Trophoblast cell (in vitro differentiated cells and primary cell): ENCODE results near the gene TUBA4A.

Experiments
- DNase-seq, 2 donors: peaks; one replicate each; pipeline ENCODE4 v3.0.0-alpha.2; 2016
- H2AFZ ChIP-seq: 2 replicates; pipeline ENCODE4 v1.6.1; 2013; ENCODE audit warnings: low read length, moderate library complexity, mild to moderate bottlenecking; ENCODE audit not compliant: insufficient read depth, poor library complexity
- H2AK5ac ChIP-seq: 2 replicates; pipeline ENCODE4 v1.6.1; 2013; ENCODE audit warnings: mild to moderate bottlenecking, low read length
- H2BK120ac ChIP-seq: 2 replicates; pipeline ENCODE4 v1.6.1; 2013; ENCODE audit warnings: low read length, mild to moderate bottlenecking, moderate library complexity; ENCODE audit not compliant: insufficient read depth, poor library complexity
- H2BK12ac ChIP-seq: 2 replicates; pipeline ENCODE4 v1.6.1; 2013; ENCODE audit warnings: mild to moderate bottlenecking, low read length, moderate library complexity
- H2BK5ac ChIP-seq: 2 replicates; pipeline ENCODE4 v1.6.1; 2013; ENCODE audit warnings: low read length, low read depth, moderate library complexity, mild to moderate bottlenecking; ENCODE audit not compliant: poor library complexity
- H3K14ac ChIP-seq: 2 replicates; pipeline ENCODE4 v1.6.1; 2013; ENCODE audit warnings: mild to moderate bottlenecking, low read length
- H3K18ac ChIP-seq: 2 replicates; pipeline ENCODE4 v1.6.1; 2013; ENCODE audit warnings: mild to moderate bottlenecking, low read length
- H3K23ac ChIP-seq: 2 replicates; pipeline ENCODE4 v1.6.1; 2013; ENCODE audit warnings: low read length
- H3K27ac ChIP-seq: 2 replicates; pipeline ENCODE4 v1.5.1; 2013; ENCODE audit warnings: low read depth, mild to moderate bottlenecking, inconsistent platforms, low read length, moderate library complexity
- H3K27me3 ChIP-seq: 2 replicates; pipeline ENCODE4 v1.6.1; 2013; ENCODE audit warnings: inconsistent platforms, mild to moderate bottlenecking, low read length, moderate library complexity; ENCODE audit not compliant: insufficient read depth
- H3K36me3 ChIP-seq, 2 experiments: 1 replicate in 1 of 2; 2 replicates in 1 of 2; pipeline ENCODE4 v1.6.1; 2013; ENCODE audit warnings: low read length in 2 of 2, mild to moderate bottlenecking in 2 of 2, moderate library complexity in 1 of 2; ENCODE audit not compliant: insufficient read depth in 2 of 2, control insufficient read depth in 1 of 2
- H3K4ac ChIP-seq: 2 replicates; pipeline ENCODE4 v1.6.1; 2013; ENCODE audit warnings: low read depth, mild to moderate bottlenecking, low read length, moderate library complexity
- H3K4me1 ChIP-seq, 2 experiments: 1 replicate in 1 of 2; 2 replicates in 1 of 2; pipeline ENCODE4 v1.6.1; 2013; ENCODE audit warnings: low read length in 2 of 2, mild to moderate bottlenecking in 2 of 2, moderate library complexity in 1 of 2; ENCODE audit not compliant: insufficient read depth in 2 of 2, control insufficient read depth in 1 of 2
- H3K4me2 ChIP-seq: 2 replicates; pipeline ENCODE4 v1.6.1; 2013; ENCODE audit warnings: inconsistent platforms, mild to moderate bottlenecking, low read length, moderate library complexity
- H3K4me3 ChIP-seq: 2 replicates; pipeline ENCODE4 v1.5.1; 2013; ENCODE audit warnings: mild to moderate bottlenecking, low read depth, low read length, inconsistent platforms
- H3K79me1 ChIP-seq: one replicate; pipeline ENCODE4 v1.6.1; 2013; ENCODE audit warnings: low read length
- H3K79me2 ChIP-seq: 2 replicates; pipeline ENCODE4 v1.6.1; 2013; ENCODE audit warnings: low read length, mild to moderate bottlenecking; ENCODE audit not compliant: control insufficient read depth, insufficient read depth, poor library complexity
- H3K9ac ChIP-seq: 2 replicates; pipeline ENCODE4 v1.6.1; 2013; ENCODE audit warnings: mild to moderate bottlenecking, low read length
- H3K9me3 ChIP-seq: 2 replicates; pipeline ENCODE4 v1.6.1; 2013; ENCODE audit warnings: low read depth, mild to moderate bottlenecking, control low read depth, inconsistent platforms, low read length; ENCODE audit not compliant: insufficient read depth
- H4K12ac ChIP-seq: 2 replicates; pipeline ENCODE4 v1.6.1; 2013; ENCODE audit warnings: low read depth, mild to moderate bottlenecking, low read length, moderate library complexity
- H4K8ac ChIP-seq: 2 replicates; pipeline ENCODE4 v1.6.1; 2013; ENCODE audit warnings: low read depth, mild to moderate bottlenecking, low read length, moderate library complexity
- H4K91ac ChIP-seq: one replicate; pipeline ENCODE4 v1.6.1; 2013; ENCODE audit warnings: low read depth, mild to moderate bottlenecking, low read length, moderate library complexity
- WGBS: extraction: QIAGEN DNeasy Blood & Tissue Kit; methylation state at CpG from one replicate; pipeline ENCODE4 v1.1.7; 2013; ENCODE audit warnings: missing lambda C conversion rate; ENCODE audit not compliant: insufficient read length, insufficient coverage; ENCODE audit errors: extremely low coverage; 5-methylcytosine and 5-hydroxymethylcytosine counted together

Gene TUBA4A

GRCh38 chr2:219249203-219249980 lies 4.3 kb downstream of the TUBA4A start:
- Histone ChIP-seq H2BK120ac (no peak overlapping the region), H3K27me3 (peaks cover 32% of the 10 kb centered on the region), H3K4ac (no peak overlapping the region), H2BK12ac (no peak overlapping the region), H4K91ac (no peak overlapping the region), H4K12ac (no peak overlapping the region), H3K79me2 (peaks cover 4% of the 10 kb centered on the region), H3K9ac (no peak overlapping the region), H3K23ac (no peak overlapping the region), H3K18ac (no peak overlapping the region), H3K36me3 (peaks cover 8 to 13% of the 10 kb centered on the region in 2 experiments), H4K8ac (no peak overlapping the region), H2AK5ac (no peak overlapping the region), H3K14ac (no peak overlapping the region), H3K4me2 (no peak overlapping the region), H3K27ac (no peak overlapping the region), H3K4me1 (peaks cover 23 to 31% of the 10 kb centered on the region in 2 experiments), H3K4me3 (no peak overlapping the region), H3K9me3 (peaks cover 10% of the 10 kb centered on the region), H2BK5ac (no peak overlapping the region), H3K79me1 (peaks cover 9% of the 10 kb centered on the region), H2AFZ (no peak overlapping the region)
- DNase-seq: peak; percentile 42 to 51
- no CpG with 5 or more reads among the region's 7 CpGs for WGBS

- H4K8ac ChIP-seq: no peak overlapping the region
- no peak overlapping the region for H2BK5ac ChIP-seq
- no peak overlapping the region for H2AFZ ChIP-seq
- H2BK120ac ChIP-seq: no peak overlapping the region
- peaks cover 9% of the 10 kb centered on the region for H3K79me1 ChIP-seq
- no peak overlapping the region for H4K12ac ChIP-seq
- peaks cover 4% of the 10 kb centered on the region for H3K79me2 ChIP-seq
- H4K91ac ChIP-seq: no peak overlapping the region
- H3K18ac ChIP-seq: no peak overlapping the region
- no peak for DNase-seq
- no peak overlapping the region for H3K14ac ChIP-seq
- H2BK12ac ChIP-seq: no peak overlapping the region
- no peak overlapping the region for H2AK5ac ChIP-seq
- H3K36me3 ChIP-seq: peaks cover 8 to 13% of the 10 kb centered on the region in 2 experiments
- no CpG with 5 or more reads among the region's 2 CpGs for WGBS
- H3K4me2 ChIP-seq: no peak overlapping the region
- no peak overlapping the region for H3K23ac ChIP-seq
- H3K27ac ChIP-seq: no peak overlapping the region
- H3K9me3 ChIP-seq: peaks cover 10% of the 10 kb centered on the region
- no peak overlapping the region for H3K4me3 ChIP-seq
- H3K9ac ChIP-seq: no peak overlapping the region
- peaks cover 19 to 25% of the 10 kb centered on the region in 2 experiments for H3K4me1 ChIP-seq
- peaks cover 26% of the 10 kb centered on the region for H3K27me3 ChIP-seq
- H3K4ac ChIP-seq: no peak overlapping the region
Measured at GRCh38 chr2:219248845-219249202, 4.9 kb downstream of the TUBA4A start.

- H2AFZ ChIP-seq: no peak overlapping the region
- no peak overlapping the region for H3K4me2 ChIP-seq
- H3K4me3 ChIP-seq: no peak overlapping the region
- no peak overlapping the region for H4K12ac ChIP-seq
- H3K79me2 ChIP-seq: peaks cover 4% of the 10 kb centered on the region
- H2BK120ac ChIP-seq: no peak overlapping the region
- peaks cover 12 to 19% of the 10 kb centered on the region in 2 experiments for H3K4me1 ChIP-seq
- H3K9me3 ChIP-seq: peaks cover 6% of the 10 kb centered on the region
- H2BK5ac ChIP-seq: no peak overlapping the region
- no CpG with 5 or more reads among the region's 17 CpGs for WGBS
- H4K8ac ChIP-seq: no peak overlapping the region
- H3K36me3 ChIP-seq: peaks cover 8 to 13% of the 10 kb centered on the region in 2 experiments
- no peak overlapping the region for H3K4ac ChIP-seq
- H3K18ac ChIP-seq: no peak overlapping the region
- no peak overlapping the region for H2BK12ac ChIP-seq
- peaks cover 18% of the 10 kb centered on the region for H3K27me3 ChIP-seq
- no peak overlapping the region for H2AK5ac ChIP-seq
- peak; percentile 74 to 87 for DNase-seq
- peaks cover 9% of the 10 kb centered on the region for H3K79me1 ChIP-seq
- no peak overlapping the region for H3K14ac ChIP-seq
- no peak overlapping the region for H4K91ac ChIP-seq
- no peak overlapping the region for H3K23ac ChIP-seq
- no peak overlapping the region for H3K27ac ChIP-seq
- H3K9ac ChIP-seq: no peak overlapping the region
Measured at GRCh38 chr2:219247678-219248642, 5.8 kb downstream of the TUBA4A start.

DNA sequence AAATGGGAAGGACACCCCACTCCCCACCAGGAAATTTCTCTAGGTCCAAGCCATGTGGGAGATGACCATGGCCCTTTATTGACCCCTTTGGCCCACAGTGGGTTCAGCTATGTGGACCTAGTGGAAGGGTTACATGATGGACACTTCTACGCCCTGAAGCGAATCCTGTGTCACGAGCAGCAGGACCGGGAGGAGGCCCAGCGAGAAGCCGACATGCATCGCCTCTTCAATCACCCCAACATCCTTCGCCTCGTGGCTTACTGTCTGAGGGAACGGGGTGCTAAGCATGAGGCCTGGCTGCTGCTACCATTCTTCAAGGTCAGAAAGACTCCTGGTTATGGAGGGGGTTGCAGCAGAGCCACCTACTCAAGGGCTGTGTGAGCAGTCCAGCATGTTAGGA lies 7.2 kb downstream of the TUBA4A start:
- Histone ChIP-seq H3K4me3 (no peak overlapping the region), H3K79me1 (peaks cover 9% of the 10 kb centered on the region), H3K27me3 (peaks cover 5% of the 10 kb centered on the region), H3K4ac (no peak overlapping the region), H3K18ac (no peak overlapping the region), H3K4me1 (peaks cover 12 to 17% of the 10 kb centered on the region in 2 experiments), H2BK120ac (no peak overlapping the region), H3K9ac (no peak overlapping the region), H3K36me3 (peaks cover 8 to 13% of the 10 kb centered on the region in 2 experiments), H4K8ac (no peak overlapping the region), H4K12ac (no peak overlapping the region), H3K4me2 (no peak overlapping the region), H2AK5ac (no peak overlapping the region), H3K23ac (no peak overlapping the region), H3K9me3 (peaks cover under 1% of the 10 kb centered on the region), H4K91ac (no peak overlapping the region), H3K27ac (no peak overlapping the region), H2BK5ac (no peak overlapping the region), H3K79me2 (peaks cover 4% of the 10 kb centered on the region), H2BK12ac (no peak overlapping the region), H3K14ac (no peak overlapping the region), H2AFZ (no peak overlapping the region)
- no CpG with 5 or more reads among the region's 10 CpGs for WGBS
- no peak for DNase-seq
